ENCODE results near the gene CAV1.

Gene CAV1

DNA sequence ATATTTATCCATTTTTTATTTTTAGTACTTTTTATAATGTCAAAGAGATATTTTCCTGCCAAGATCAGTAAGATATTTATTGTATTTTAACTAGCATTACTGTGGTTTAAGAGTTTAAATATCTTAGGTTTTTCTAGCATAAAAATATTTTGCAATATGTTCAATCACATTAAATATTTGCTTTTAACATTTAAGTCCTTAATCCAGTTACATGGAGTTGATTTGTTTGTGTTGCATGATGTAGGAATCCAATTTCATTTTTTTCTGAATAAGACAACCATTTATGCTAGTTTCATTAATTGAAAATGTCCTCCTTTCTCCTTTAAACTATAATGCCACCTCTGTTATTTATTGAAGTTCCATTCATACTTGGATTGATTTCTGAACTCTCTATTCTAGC is 41.8 kb downstream of the CAV1 start:
- H3K4me3 ChIP-seq (ENCODE audit: low read length) = no peak overlapping the region
- no peak for TF ChIP-seq ZNF274 (IDR thresholded peaks at IDR 0.05; ENCODE audit: low read depth, low read length)

DNA sequence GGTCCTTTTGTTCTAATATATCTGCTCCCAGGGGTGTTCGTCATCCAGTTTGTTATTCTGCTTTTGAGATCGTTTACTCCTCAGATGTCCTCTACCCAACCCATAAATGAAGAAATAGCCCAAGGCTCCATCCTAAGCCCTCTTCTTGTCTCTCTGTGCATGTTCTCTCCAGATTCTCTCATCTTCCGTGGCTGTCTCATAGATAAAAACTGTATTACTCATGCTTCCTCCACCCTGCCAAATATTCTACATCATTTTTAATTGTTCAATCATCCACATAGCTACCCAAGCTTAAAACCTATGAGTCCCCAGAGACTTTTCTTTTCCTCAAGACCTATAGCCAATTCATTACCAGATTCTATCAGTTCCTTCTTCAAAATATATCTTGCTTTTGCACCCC is 44.9 kb downstream of the CAV1 start:
- H3K4me3 ChIP-seq (ENCODE audit: low read length) = no peak overlapping the region
- TF ChIP-seq ZNF274 (IDR thresholded peaks at IDR 0.05; ENCODE audit: low read depth, low read length) = no peak

DNA sequence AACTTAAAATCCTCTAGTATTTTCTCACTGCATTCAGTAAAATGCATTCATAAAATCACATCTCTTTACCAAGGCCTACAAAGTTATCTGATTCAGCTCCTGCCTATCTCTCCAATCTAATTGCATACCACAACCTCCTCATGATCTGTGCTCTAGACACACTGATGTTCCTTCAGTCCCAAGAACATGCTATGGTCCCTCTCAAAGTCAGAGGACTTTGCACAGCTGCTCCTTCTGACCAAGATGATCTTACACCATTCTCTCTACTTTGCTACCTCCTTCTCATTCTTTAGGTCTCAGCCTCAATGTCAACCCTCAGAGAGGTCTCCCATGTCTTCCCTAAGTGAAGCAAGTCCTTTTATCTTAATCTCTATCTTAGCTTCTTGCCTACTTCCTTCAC is 45.5 kb downstream of the CAV1 start:
- TF ChIP-seq ZNF274 (IDR thresholded peaks at IDR 0.05; ENCODE audit: low read depth, low read length) = no peak
- no peak overlapping the region for H3K4me3 ChIP-seq (ENCODE audit: low read length)

DNA sequence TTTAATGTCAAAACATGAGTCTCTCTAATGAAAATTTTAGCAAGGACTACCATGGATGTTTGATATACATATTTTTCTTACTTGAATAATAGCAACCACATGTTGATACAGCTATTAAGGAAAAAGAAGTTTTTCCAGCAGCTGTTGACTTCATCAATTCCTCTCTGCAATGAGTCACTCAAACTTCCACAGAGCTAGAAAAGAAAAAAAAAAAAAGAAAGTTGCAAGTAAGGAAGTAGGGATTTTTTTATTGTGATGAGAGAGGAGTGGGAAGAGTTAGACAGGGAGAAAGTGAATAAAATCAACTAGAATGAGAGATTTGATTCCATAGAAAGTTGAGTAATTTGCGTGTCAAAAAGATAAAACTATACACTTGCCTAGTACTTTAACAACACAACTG is 46.2 kb downstream of the CAV1 start:
- TF ChIP-seq ZNF274 (IDR thresholded peaks at IDR 0.05; ENCODE audit: low read depth, low read length) = no peak
- H3K4me3 ChIP-seq (ENCODE audit: low read length) = no peak overlapping the region

DNA sequence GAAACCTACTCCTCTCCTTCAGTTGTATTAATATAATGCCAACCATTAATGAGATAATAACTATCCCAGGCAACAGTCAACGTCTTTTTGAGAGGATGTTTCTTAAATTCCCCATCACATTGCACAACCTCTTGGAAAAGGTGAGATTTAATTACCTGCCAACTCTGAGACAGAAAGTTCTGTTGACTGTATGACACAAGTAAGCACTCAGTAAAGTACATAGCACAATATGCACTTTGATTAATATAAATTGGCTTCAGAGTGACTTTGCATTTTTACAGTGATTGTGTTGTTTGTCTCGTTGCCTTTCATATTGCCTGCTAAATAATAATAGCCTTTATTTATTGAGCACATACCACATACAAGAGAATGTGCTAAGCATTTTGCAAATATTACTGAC is 46.7 kb downstream of the CAV1 start:
- no peak overlapping the region for H3K4me3 ChIP-seq (ENCODE audit: low read length)
- TF ChIP-seq ZNF274 (IDR thresholded peaks at IDR 0.05; ENCODE audit: low read depth, low read length) = no peak

DNA sequence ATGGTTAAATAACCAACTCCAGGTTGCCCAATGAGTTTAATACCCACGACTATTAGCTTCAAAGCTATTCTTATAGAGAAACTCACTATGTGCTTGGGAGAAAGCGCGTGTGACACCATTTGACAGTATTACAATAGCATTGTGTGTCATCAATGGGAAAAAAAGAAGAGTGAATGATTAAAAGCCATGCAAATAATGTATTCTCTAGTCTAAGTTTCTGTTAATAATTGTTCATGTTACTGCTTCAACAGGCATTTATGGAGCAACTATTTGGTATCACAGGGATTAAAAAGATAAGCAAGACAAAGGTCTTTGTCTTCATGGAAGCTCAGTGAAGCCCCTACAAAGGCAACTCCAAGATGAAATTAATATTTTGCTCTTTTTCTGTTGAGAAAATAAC is 47.2 kb downstream of the CAV1 start:
- H3K4me3 ChIP-seq (ENCODE audit: low read length) = no peak overlapping the region

GRCh38 chr7:116573541-116573940 is 48.7 kb downstream of the CAV1 start:
- TF ChIP-seq ZNF274 (IDR thresholded peaks at IDR 0.05; ENCODE audit: low read depth, low read length) = no peak
- H3K4me3 ChIP-seq (ENCODE audit: low read length) = no peak overlapping the region

More for the DNA sequence above, 47.2 kb downstream of the CAV1 start:
- TF ChIP-seq ZNF274 (IDR thresholded peaks at IDR 0.05; ENCODE audit: low read depth, low read length) = no peak

DNA sequence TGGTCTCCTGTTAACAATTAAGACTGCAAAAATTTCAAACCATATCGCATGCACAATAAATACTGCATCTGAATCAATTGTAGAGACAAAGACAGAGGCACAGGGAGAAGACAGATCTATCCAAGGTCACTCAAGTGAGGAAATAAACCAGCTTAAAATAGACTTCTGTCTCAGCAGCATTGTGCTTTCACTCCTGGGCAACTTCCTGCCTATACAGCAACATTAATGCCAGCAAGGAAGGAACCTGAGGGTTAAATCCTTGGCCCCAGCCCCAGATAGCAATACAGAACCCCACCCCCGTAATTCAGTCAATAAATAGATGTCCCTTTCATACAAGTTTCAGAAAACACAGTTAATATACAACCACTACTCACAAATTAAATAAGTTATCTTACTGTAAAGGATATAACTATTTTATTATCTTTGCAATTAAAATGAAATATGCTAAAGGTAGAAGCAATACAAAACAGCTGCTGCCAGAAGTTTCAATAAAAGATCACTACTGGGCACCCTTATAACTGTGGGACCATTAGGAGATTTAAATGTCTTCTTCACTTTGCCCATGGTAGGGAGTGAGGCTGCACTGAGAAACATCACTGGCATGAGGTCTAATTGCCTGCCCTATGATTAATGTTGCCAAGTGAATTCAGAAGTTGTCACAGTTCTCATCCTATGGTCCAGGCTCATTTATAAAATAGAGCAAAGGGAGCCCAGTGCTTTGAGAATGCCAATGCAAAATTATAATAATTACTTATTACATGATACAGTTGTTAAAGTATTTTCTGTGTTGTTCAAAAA is 49.4 kb downstream of the CAV1 start:
- TF ChIP-seq ZNF274 (IDR thresholded peaks at IDR 0.05; ENCODE audit: low read depth, low read length) = no peak
- no peak overlapping the region for H3K4me3 ChIP-seq (ENCODE audit: low read length)

- TF ChIP-seq ZNF274 (IDR thresholded peaks at IDR 0.05; ENCODE audit: low read depth, low read length) = no peak
- H3K4me3 ChIP-seq (ENCODE audit: low read length) = no peak overlapping the region
Measured at GRCh38 chr7:116575853-116576252, 51.0 kb downstream of the CAV1 start.

DNA sequence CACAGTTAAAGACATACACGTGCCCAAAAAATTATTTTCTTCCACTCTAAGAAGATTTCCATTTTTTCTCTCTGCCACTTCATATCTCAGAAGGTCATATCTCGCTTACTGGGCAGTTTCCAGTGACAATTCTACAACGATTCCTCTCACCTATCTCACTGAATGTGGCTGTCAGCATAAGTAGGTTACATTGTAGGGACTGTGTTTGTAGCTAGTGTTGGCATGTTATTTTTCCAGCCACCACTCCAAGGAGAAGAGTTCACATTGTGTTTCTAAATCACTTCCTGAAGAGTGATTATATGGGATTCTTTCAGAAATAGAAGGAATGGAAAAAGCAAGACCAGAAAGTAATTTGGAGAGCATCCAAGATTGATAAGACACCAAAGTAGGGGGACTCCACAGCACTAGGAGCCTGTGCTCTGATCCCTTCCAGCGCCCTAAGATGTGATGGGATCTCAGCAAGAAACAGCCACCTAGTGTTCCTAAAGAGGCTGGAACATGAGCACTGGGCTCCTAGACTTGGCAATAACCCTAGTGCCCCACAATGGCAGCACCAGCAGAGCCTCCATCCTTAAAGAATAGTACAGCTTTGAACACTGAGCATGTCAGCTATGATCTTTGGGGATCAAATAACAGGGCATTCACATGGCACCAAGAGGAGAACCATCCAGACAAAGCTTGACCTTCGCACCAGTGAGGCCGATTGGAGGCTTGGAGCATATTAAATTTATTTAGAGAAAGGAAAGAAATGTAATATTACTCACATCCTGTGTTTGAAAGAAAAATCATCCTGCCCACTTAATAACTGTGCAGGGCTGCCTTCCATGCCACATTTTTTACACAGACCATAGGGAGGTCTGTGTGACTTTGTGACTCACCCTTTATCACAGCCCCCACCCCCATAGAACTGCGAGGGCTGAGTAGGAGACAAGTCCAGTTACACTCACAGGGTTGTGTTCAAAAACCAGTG is 51.8 kb downstream of the CAV1 start:
- TF ChIP-seq ZNF274 (IDR thresholded peaks at IDR 0.05; ENCODE audit: low read depth, low read length) = no peak
- H3K4me3 ChIP-seq (ENCODE audit: low read length) = no peak overlapping the region

DNA sequence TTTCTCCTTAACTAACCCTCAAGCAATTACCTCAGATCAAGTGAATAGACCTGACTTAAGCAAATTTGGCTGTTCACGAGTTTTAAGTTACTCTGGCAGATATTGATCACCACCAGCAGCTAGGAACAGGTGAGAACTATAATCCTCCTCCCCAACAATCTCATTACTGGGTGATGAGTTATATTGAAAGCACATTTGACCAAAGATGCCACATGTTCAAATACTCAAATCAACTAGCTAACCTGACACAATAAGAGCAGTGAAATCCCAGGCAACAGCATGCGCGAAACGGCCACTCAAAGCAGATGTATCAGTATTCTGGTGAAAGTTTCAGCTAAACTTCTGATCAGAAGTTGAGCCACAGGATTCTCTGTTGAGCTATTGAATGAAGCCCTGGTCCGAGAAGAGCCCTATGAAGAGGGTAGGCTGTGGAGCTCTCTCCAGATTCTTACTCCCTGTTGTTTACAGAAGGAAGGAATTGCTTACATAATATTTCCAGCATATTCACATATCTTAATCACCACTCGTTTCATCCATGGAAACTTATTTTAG is 52.6 kb downstream of the CAV1 start:
- H3K4me3 ChIP-seq (ENCODE audit: low read length) = no peak overlapping the region
- no peak for TF ChIP-seq ZNF274 (IDR thresholded peaks at IDR 0.05; ENCODE audit: low read depth, low read length)

- no peak for TF ChIP-seq ZNF274 (IDR thresholded peaks at IDR 0.05; ENCODE audit: low read depth, low read length)
- no peak overlapping the region for H3K4me3 ChIP-seq (ENCODE audit: low read length)
Measured at GRCh38 chr7:116578526-116578925, 53.7 kb downstream of the CAV1 start.

DNA sequence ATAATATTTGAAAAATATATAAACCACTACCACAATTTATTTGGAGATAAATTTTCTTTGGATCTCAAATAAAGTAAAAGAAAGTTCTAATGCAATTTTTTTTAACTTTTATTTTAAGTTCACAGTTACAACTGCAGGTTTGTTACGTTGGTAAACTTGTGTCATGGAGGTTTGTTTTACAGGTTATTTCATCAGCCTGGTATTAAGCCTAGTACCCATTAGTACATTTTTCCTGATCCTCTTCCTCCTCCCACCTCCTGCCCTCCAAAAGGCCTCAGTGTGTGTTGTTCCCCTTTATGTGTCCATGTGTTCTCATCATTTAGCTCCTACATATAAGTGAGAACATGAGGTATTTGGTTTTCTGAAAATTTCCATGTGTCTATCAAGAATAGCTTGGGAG is 54.5 kb downstream of the CAV1 start:
- H3K4me3 ChIP-seq (ENCODE audit: low read length) = no peak overlapping the region
- TF ChIP-seq ZNF274 (IDR thresholded peaks at IDR 0.05; ENCODE audit: low read depth, low read length) = no peak

GRCh38 chr7:116579835-116580234 is 55.0 kb downstream of the CAV1 start:
- no peak for TF ChIP-seq ZNF274 (IDR thresholded peaks at IDR 0.05; ENCODE audit: low read depth, low read length)
- H3K4me3 ChIP-seq (ENCODE audit: low read length) = no peak overlapping the region
